HT1080 (cell line): Measurements from ENCODE around the gene HDAC4. TPM values are rescaled to one million over a fixed set of nuclear protein-coding genes. Genes with fewer than 3 reads are reported as not detected.
"Not testable (repeated sequence)": the region's sequence is repeated elsewhere in the genome, so short reads cannot be mapped to it uniquely, and the experiment has no call there.

Experiments used
- DNase-seq: peaks from one replicate; pipeline ENCODE4 v3.0.0-alpha.2; 2015; ENCODE audit warnings: low read depth
- total RNA-seq: library from RNA; depleted of rRNA; stranded (reverse); fragments of >200 nt; shearing (Covaris generic); gene quantifications from 2 replicates; pipeline ENCODE4 v1.2.3, GENCODE V29; 2014

Gene HDAC4
- total RNA-seq, 1 experiment from 2014 or later = 2.8 TPM

DNA sequence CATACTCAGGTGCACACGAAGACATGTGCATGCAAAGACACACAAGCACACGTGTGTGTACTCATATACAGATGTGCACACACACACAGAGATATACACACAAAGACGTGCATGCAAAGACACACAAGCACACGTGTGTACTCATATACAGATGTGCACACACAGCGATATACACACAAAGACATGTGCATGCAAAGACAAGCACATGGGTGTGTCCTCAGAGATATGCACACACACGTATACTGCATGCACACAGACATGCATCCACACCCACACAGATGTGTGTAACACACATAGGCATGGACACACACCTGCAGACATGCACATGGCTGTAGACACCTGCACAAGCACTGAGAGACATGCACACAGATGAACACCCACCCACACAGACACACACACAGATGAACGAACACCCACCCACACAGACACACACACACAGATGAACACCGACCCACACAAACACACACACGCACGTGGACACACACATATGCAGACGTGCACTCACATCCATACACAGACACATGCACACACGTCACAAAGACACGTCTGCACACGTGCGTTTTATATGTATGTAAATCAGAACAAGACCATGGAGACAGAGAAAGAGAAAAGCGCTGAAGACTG lies 321.0 kb downstream of the HDAC4 start:
- no peak for DNase-seq

DNA sequence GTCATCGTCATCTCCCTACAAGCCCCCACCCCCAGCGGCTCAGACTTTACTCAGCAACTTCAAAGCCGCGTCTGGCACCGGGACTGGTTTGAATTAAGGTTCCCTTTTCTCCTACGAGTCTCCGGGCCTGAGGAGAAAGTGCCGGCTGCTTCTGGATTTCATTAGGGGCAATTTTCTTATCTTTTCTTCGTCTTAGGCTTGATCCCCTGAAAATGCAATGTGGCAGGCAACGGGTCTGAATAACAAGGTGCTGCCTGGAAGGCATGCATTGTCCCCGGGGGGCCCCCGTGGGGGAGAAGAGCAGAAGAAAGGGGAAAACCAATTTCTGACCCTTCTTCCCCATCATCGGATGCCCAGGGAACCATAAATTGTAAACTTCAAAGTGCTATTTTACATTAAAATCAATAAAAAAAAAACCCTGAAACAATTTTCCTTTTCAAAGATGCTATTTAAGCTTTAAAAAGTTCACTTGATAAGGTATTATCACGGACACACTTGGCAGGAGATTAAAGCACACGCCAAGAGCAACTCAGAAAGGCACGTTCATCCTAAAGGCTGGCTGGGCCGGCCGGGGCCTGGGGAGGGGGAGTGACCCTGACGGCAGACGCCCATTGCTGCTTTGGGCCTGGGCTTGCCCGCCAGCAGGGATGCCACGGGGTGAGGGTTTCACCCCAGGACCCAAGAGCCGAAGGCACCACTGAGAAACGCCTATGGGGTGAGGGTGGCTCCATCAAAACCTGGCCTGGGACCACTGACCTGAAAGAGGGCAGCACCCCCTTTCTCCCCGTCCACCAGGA lies 322.5 kb downstream of the HDAC4 start:
- no peak for DNase-seq

DNA sequence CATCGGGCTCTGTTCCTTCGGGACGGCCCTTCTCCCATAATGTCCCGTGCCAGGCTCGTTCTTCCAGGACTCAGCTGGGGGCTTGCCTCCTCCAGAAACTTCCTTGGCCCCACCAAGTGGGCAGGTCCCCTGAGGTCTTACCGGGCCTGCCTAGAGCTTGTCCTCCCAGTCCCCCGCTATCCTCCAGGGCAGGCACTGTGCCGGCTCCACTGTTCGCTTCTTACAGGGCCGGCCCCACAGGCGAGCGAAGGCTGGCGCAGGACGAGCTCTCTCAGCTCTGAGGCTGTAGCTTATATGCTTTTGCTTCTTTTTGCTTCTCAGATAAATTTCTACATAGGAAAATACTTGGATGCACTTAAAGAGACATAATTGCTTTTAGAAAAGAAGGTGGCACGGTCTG lies 323.6 kb downstream of the HDAC4 start:
- DNase-seq = no peak

DNA sequence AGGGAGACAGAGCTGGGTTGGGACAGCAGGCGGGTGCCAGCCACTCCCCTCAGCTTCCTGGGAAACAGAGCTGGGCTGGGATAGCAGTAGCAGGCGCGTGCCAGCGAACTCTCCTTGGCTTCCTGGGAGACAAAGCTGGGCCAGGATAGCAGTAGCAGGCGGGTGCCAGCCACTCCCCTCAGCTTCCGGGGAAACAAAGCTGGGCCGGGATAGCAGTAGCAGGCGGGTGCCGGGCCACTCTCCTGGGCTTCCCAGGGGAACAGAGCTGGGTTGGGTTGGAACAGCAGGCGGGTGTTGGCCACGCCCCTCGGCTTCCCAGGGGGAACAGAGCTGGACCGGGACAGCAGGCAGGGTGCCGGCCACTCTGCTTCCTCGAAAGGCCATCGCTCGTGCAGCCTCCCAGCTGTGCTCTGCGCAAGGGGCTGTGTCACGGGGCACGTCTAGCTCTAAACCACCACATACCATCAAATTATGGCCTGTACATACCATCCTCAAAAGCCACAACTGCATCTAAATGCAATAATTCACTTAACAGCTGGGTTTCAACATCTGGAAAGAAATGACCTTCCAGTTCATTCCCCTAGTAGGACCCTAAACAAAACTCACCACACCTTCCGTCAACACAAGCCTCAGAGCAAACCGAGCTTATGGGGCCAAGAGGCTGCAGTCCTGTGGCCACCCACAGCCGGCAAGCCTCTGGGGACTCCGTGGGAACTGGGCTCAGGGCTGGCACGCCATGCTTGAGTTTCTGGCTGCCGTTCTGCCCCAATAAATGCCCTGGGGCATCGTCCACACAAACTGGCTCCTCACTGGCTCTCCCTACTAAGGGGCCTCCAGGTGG lies 324.7 kb downstream of the HDAC4 start:
- DNase-seq = no peak

DNA sequence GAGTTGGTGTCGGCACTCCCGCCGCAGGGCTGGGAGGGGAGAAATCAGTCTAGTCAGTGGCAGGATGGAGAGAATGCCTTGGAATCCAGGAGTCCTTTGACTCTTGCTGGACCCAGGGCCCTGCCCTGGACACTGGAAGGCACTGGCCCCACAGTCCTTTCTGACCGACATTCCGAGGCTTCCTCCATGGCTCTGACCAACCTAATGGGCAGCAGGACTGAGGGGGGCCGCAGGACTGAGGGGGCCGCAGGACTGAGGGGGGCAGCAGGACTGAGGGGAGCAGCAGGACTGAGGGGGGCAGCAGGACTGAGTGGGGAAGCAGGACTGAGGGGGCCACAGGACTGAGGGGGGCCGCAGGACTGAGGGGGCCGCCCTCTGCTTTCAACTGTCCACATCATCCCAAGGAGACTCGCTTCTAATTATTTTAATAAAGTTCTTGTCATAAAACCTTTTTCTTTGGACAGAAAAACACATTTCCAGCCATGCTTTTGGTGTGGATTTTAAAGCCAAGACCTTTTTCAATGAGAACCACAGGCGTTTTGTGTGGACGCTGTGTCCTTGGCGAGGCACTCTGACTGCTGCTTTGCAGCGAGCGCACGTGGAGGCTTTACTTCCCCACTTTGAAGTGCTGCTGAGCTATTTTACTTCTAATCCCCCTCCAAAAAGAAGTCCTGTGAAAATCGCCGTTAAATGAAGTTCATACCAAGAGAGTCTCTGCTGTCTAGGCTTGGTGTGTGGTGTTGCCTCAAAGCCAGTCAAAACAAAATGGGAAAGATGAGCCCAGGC lies 326.9 kb downstream of the HDAC4 start:
- no peak for DNase-seq

DNA sequence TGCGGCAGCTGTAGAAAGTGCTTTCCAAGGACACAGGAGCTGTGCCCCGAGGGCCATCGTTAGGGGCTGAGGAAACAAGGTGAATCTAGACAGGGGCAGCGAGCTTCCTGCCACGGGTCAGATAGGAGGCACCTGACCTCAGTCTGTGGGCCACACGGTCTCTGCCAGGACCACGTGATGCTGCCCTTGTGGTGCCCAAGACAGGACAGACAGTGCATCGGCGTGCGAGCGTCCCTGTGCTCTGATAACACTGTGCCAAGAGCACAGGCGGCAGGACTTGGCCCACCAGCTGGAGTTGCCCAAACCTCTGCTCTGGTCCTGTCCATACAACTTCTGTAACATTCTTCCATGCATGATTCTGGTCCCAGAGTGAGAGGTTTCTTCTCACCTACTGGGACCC lies 327.6 kb downstream of the HDAC4 start:
- DNase-seq = no peak

DNA sequence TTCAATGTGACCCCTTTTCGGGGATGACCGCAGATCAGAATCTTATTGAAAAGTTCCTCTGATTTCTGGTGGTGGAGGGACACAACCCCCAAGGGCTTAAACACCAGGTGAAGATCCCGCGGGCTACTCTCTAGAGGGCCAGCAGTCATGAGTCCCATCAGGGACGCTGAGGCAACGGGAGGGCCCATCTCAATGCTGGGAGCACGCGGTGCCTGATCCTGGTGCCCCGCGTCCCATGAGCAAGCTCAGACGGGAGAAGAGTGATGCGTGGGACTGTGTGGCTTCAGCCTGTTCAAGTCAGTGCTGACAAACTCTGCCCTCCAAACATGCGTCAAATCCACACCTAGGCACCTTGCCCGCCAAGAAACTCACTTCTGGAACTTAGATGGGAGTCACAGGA lies 328.0 kb downstream of the HDAC4 start:
- DNase-seq = no peak

DNA sequence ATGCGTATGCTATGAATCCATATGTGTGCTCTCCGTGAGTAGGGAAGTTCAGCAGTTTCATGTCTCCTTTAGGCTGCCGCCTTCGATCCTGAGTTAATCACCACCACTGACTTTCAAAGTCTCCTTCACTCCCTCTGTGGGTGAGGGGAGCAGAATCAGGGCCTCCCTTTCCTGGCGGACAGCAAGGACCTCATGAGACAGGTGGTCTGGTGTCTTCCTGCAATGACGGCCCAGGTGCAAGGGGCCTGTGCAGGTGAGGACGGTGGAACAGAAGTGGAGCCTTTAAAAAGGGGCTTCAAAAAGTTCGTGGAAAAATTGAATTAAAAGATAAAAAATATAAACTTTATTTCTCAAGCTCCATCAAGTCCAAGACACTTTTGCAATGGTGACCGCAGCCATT lies 330.4 kb downstream of the HDAC4 start:
- DNase-seq = no peak

DNA sequence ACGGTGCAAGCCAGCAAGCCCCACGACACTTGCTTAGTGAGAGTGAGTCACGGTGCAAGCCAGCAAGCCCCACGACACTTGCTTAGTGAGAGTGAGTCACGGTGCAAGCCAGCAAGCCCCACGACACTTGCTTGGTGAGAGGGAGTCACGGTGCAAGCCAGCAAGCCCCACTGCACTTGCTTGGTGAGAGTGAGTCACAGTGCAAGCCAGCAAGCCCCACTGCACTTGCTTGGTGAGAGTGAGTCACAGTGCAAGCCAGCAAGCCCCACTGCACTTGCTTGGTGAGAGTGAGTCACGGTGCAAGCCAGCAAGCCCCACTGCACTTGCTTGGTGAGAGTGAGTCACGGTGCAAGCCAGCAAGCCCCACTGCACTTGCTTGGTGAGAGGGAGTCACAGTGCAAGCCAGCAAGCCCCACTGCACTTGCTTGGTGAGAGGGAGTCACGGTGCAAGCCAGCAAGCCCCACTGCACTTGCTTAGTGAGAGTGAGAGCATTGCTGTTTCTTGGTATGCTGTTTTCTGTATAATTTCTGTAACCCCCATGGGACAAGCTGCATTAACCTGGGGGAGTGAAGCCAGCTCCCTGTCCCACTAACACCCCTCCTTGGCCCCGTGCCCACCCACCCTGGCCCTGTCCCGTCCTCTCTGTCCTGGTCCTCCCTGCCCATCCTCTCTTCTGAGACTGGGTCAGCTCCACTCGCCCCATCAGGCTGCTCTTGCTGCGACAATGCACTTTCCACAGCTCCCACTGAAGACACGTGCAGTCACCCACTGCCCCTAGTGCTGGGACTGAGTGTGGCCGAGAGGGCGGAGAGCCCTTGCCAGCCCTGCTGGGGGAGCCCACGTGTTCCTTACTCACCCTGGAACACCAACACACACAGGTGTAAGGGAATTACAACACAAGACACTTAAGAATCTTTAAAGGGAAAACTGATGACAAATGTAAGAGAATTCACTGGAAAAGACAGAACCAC lies 331.2 kb downstream of the HDAC4 start:
- DNase-seq = not testable (repeated sequence)

DNA sequence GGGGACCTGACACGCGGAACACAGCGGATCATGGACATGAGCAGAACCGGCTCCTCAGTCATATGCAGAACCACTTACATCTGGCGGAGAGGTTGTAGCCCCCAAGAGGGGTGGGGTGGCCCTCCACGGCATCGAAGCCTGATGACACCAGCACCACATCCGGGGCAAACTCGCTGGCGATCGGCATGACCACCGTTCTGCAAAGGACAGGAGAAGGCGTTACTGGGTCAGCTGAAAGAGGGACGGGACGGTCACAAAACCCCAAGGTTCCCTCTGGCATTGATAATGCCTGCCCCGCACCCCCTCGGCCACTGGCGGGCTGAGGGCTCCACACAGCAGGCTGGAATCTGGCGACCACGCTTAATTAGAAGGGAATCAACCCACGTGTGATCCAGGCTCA lies 332.4 kb downstream of the HDAC4 start:
- no peak for DNase-seq

DNA sequence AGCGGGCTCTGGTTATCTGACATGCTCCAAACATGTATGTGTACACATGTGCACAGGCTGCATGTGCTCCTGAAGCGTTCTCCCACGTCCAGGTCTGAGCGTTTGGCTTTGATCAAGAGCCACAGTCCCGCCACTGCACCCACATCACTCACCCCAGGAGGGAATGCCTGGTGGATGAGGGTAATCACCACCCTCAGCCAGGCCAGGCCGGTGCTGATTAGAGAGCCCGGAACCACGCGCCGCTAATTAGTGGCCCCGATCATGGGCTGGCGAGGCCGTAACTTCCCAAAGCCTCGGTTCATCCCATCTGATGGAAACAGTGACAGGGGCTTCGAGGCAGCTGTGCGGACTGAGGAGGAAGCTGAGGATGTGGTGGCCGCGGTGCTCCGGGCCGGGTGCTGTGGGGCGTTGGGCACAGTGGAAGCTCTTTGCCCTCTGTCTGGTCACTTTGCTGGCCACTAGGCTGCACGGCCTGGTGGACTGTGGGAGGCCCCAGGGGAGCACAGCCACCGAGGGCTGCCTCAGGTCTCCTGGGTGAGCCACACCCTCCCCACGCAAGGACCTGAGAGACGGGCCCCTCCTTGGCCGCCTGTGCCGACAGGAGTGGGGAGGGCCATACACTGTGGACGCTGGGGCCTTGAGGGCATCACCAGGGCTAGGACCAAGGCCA lies 333.5 kb downstream of the HDAC4 start:
- no peak for DNase-seq

DNA sequence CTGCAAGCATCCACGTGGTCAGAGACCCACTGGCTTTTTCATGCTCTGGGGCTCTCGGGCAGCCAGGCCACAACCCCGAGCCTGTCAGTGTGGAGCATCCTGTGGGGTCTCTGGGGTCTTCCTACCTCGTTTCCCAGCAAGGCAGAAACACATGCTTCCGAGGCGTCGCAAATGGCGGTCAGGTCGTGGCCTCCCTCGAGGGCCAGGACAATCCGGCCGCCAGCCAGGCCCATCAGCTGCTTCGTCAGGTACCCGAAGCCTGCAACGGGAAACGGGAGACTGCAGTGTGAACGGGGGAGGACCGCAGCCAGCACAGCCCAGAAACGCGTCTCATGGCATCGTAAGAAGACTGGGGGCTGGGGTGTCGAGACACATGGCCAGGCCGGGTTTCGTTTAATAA lies 334.2 kb downstream of the HDAC4 start:
- no peak for DNase-seq

DNA sequence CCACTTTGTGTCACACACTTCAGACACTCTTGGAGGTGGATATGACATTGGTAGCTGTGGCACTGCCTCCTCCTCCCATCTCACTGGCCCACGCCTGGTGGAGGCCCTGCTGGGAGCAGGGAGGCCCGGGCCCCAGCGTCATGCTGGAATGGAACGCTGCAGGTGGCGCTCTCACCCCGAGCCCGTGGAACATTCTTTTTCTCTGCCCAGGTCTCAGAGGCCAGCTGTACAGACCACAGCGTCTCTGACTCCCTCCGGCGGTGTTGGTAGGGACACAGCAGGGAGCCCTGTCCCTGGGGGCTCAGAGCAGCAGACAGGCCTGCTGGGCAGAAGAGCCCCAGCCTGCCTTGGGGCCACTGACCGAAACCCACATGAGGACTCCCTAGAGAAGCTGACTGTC lies 334.9 kb downstream of the HDAC4 start:
- DNase-seq = no peak

DNA sequence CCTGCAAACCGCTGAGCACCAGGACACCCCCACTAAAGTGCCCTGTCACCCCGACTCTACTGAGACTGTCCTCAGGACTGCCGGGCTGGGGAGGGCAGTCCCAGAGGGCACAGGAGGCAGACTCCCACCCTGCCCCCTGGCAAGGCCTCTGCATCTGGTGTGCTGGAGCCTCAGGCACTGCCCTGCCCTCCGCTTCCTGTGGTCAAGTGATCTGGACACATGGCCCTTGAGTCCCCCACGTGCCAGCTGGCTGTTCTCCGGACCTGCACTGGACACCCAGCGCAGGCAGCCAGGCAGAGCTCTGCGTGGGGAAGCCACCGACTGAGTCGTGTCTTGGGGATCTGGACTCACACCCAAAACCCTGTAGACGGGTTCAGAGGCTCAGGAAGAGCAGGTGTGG lies 335.3 kb downstream of the HDAC4 start:
- DNase-seq = no peak

DNA sequence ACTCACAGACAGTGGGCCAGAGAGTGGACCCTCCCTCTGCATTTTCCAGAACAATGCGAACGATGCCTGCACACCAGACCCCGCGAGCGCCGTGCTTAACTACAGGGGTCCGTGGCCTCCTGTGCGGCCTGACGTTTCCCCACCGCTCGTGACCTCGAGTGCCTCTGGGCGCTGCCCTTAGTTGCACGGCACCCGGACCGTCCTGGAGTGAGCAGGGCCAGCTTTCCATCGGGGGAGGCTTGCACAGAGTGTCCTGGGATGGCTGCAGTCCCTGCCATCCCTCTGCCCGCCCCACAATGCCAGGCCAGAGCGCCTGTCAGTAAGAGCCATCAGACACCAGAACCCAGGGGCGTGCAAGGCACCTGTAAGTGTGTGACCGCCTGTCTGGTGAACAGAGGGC lies 335.9 kb downstream of the HDAC4 start:
- no peak for DNase-seq

DNA sequence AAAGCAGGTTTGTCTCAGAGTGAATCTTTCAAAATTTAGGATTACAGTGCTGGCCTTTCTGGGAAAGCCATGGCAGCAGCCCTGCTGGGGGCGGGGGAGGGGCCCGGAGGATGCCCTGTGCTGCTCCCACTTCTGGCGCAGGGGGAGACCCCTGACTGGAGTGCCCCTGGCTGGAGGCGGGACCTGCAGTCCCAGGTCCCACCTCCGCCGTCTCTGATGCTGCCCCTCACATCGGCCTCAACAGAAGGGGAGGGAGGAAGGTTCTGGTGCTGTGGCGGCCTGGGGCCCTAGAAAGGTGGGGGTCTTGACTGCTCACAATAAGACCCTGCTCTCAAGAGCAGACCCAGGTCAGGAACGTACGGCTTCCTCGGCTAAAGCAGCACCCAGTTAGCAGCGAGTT lies 336.6 kb downstream of the HDAC4 start:
- DNase-seq = no peak

DNA sequence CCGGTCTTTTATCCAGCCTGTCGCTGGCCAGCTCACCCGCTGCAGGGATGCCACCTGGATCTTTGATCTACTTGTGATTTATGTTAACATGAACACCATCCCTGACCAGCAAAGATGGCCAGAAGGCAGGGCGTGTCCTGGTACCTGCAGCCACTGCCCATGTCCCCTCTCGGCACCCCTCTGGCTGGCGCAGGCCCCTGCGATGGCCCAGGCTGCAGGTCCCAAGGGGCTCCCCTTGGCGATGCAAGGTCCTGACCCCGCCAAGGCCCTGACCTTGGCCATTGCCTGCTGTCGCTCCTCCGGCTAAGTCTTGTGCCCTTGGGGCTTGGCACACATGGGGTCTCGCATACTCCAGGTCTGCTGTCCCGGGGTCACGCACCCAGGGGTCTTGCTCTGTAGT lies 338.1 kb downstream of the HDAC4 start:
- DNase-seq = no peak

DNA sequence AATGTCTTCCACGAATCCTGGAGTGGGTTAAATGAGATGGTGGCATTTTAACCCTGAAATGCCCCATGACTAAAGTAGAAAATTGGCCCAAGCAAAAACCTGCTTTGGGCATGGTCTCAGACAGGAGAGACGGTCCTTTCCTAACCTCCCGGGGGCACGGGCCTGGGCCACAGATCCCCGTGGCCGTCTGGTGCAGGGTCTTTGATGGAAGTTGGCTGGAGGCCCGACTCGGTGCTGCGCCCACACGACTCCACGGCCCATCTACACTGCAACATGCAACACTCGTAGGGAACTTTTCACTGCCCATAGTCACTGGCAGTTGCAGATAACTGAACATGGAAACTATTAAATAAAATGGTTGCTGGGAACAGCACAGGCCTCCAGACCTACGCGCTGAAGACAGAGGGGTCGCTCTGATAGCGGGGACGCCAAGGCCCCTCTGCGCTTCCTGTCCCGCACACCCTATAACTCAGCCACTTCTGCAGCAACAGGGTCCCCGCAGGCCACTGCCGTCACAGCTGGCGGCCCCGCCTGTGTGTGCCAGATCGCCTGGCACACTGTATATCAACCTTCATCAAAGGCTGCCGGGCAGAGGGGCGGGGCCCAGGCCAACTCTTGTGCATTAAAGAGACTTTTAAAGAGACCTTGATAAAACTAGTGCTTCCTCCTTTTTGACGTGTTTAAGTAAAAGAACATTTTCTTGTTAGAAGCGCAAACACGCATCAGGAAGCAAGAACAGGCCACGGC lies 338.8 kb downstream of the HDAC4 start:
- no peak for DNase-seq

DNA sequence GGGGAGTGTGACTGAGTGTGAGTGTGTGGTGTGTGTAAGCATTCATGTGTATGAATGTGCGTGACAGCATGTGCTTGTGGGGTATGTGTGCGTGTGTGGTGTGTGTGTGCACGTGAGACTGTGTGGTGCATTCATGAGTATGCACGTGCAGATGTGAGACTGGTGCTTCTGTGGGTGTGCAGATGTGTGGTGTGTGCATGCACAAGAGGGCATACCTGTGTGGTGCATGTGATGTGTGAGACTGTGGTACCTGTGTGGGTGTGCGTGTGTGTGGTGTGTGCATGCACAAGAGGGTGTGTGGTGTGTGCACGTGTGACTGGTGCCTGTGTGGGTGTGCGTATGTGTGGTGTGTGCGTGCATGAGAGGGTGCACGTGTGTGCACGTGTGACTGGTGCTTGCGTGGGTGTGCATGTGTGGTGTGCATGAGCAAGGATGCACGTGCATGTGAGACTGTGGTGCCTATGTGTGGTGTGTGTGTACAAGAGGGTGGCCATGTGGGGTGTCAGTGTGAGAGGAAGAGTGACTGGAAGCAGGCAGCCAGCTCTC lies 339.6 kb downstream of the HDAC4 start:
- DNase-seq = no peak
